H1 (cell line): Measurements from ENCODE around the gene ORAI1. TPM values are rescaled to one million over a fixed set of nuclear protein-coding genes. Genes with fewer than 3 reads are reported as not detected.

Experiments
- CTCF ChIA-PET: fragments of 300-600 bp; sonication (Branson Sonifier 250); formaldehyde crosslinking; loops from one replicate; lab custom pipeline; 2021; ENCODE audit not compliant: partially characterized antibody; lab: Charles Lee
- POLR2A ChIA-PET: fragments of 300-600 bp; sonication (Branson Sonifier 250); formaldehyde crosslinking; loops from one replicate; lab custom pipeline; 2021; ENCODE audit warnings: inconsistent platforms; ENCODE audit not compliant: partially characterized antibody; lab: Charles Lee
- DNase-seq, 2 experiments: peaks; one replicate each; pipeline versions ENCODE4 v3.0.0 to v3.0.0-alpha.2; 2010 to 2022; ENCODE audit warnings: low spot score in 2 of 2, low read depth in 1 of 2, mixed read lengths in 1 of 2
- FAIRE-seq: peaks from 2 replicates; lab custom pipeline; 2011; peaks lifted over from hg19 to GRCh38; lab: Jason Lieb, UNC
- H2AFZ ChIP-seq: 2 replicates; pipeline ENCODE4 v1.8.1; 2012; ENCODE audit warnings: low read length, inconsistent platforms
- H2AK5ac ChIP-seq: 2 replicates; pipeline ENCODE4 v1.6.1; 2013; ENCODE audit warnings: low read depth, low read length
- H2BK120ac ChIP-seq: replicated peaks from 2 replicates; pipeline ENCODE3; 2013; ENCODE audit warnings: low read depth, low read length, inconsistent platforms
- H2BK12ac ChIP-seq: 2 replicates; pipeline ENCODE4 v1.6.1; 2013; ENCODE audit warnings: low read depth, low read length
- H2BK15ac ChIP-seq: 2 replicates; pipeline ENCODE4 v1.6.1; 2013; ENCODE audit warnings: low read length
- H2BK20ac ChIP-seq: 2 replicates; pipeline ENCODE4 v1.6.1; 2013; ENCODE audit warnings: low read length
- H2BK5ac ChIP-seq: 2 replicates; pipeline ENCODE4 v1.6.1; 2013; ENCODE audit warnings: low read depth, low read length
- H3K14ac ChIP-seq: 2 replicates; pipeline ENCODE4 v1.6.1; 2013; ENCODE audit warnings: inconsistent platforms; ENCODE audit not compliant: insufficient read length
- H3K18ac ChIP-seq: 2 replicates; pipeline ENCODE4 v1.6.1; 2013; ENCODE audit warnings: low read length; ENCODE audit errors: extremely low read depth
- H3K23ac ChIP-seq: 2 replicates; pipeline ENCODE4 v1.6.1; 2013; ENCODE audit warnings: inconsistent platforms; ENCODE audit not compliant: insufficient read length
- H3K23me2 ChIP-seq: 2 replicates; pipeline ENCODE4 v1.6.1; 2013; ENCODE audit warnings: low read depth, low read length
- H3K27ac ChIP-seq: 2 replicates; pipeline ENCODE4 v1.6.1; 2011; ENCODE audit warnings: low read depth, low read length, inconsistent platforms
- H3K27me3 ChIP-seq, 4 experiments: replicated peaks in 1 of 4; 1 replicate in 1 of 4; 2 replicates in 3 of 4; pipeline versions ENCODE4 v1.6.1 to v1.8.1; 2011 to 2013; ENCODE audit warnings: low read length in 3 of 4, mild to moderate bottlenecking in 3 of 4, inconsistent platforms in 2 of 4, mixed read lengths in 2 of 4, moderate library complexity in 1 of 4; ENCODE audit not compliant: control insufficient read depth in 3 of 4, insufficient read depth in 3 of 4; ENCODE audit errors: extremely low read depth in 1 of 4
- H3K36me3 ChIP-seq, 4 experiments: 2 replicates each; pipeline versions ENCODE4 v1.6.1 to v1.8.1; 2011 to 2013; ENCODE audit warnings: mild to moderate bottlenecking in 4 of 4, low read length in 3 of 4, moderate library complexity in 2 of 4, control low read depth in 1 of 4, inconsistent platforms in 1 of 4; ENCODE audit not compliant: insufficient read depth in 4 of 4, control insufficient read depth in 2 of 4
- H3K4ac ChIP-seq: replicated peaks from 2 replicates; pipeline ENCODE3; 2013; ENCODE audit warnings: low read length, low read depth, mixed read lengths, inconsistent platforms; ENCODE audit not compliant: insufficient read length
- H3K4me1 ChIP-seq, 4 experiments: replicated peaks in 1 of 4; 1 replicate in 1 of 4; 2 replicates in 3 of 4; pipeline versions ENCODE4 v1.6.1 to v1.8.1; 2011 to 2013; ENCODE audit warnings: low read length in 3 of 4, inconsistent platforms in 2 of 4, mixed read lengths in 1 of 4; ENCODE audit not compliant: insufficient read depth in 4 of 4, control insufficient read depth in 3 of 4
- H3K4me2 ChIP-seq, 2 experiments: 2 replicates each; pipeline versions ENCODE4 v1.6.1 to v1.8.1; 2011 to 2013; ENCODE audit warnings: low read depth in 2 of 2, low read length in 2 of 2, control low read depth in 1 of 2, inconsistent platforms in 1 of 2, mild to moderate bottlenecking in 1 of 2; ENCODE audit not compliant: insufficient read depth in 1 of 2
- H3K4me3 ChIP-seq, 4 experiments: fragments of 200-600, 300-600 bp in 1 of 4; sonication (generic), shearing (Covaris generic), sonication (Bioruptor Twin) in 1 of 4; 2 replicates each; pipeline versions ENCODE4 v1.5.1 to v1.8.1; 2011 to 2016; ENCODE audit warnings: low read length in 4 of 4, low read depth in 3 of 4, control low read depth in 2 of 4, inconsistent platforms in 2 of 4, mild to moderate bottlenecking in 2 of 4, mixed read lengths in 1 of 4, moderate library complexity in 1 of 4; ENCODE audit not compliant: insufficient read depth in 2 of 4; ENCODE audit errors: extremely low read depth in 1 of 4
- H3K56ac ChIP-seq: replicated peaks from 2 replicates; pipeline ENCODE3; 2013; ENCODE audit warnings: low read depth, mild to moderate bottlenecking, mixed read lengths, low read length, inconsistent platforms; ENCODE audit not compliant: insufficient read length
- H3K79me1 ChIP-seq: 2 replicates; pipeline ENCODE4 v1.6.1; 2013; ENCODE audit warnings: low read depth, low read length, control low read depth
- H3K79me2 ChIP-seq, 2 experiments: 2 replicates each; pipeline versions ENCODE4 v1.6.1 to v1.8.1; 2012 to 2013; ENCODE audit warnings: low read length in 2 of 2, mild to moderate bottlenecking in 2 of 2, inconsistent platforms in 1 of 2; ENCODE audit not compliant: insufficient read depth in 2 of 2, control insufficient read depth in 1 of 2
- H3K9ac ChIP-seq, 4 experiments: replicated peaks in 1 of 4; 1 replicate in 1 of 4; 2 replicates in 3 of 4; pipeline versions ENCODE4 v1.6.1 to v1.8.1; 2011 to 2013; ENCODE audit warnings: low read depth in 3 of 4, low read length in 3 of 4, control low read depth in 2 of 4, mild to moderate bottlenecking in 2 of 4, moderate library complexity in 2 of 4, inconsistent platforms in 1 of 4; ENCODE audit errors: extremely low read depth in 1 of 4
- H3K9me3 ChIP-seq, 2 experiments: 2 replicates each; pipeline versions ENCODE4 v1.6.1 to v1.8.1; 2012 to 2013; ENCODE audit warnings: mild to moderate bottlenecking in 2 of 2, moderate library complexity in 2 of 2, control low read depth in 1 of 2, inconsistent platforms in 1 of 2, low read depth in 1 of 2, low read length in 1 of 2, mixed read lengths in 1 of 2; ENCODE audit not compliant: insufficient read depth in 2 of 2
- H4K20me1 ChIP-seq, 2 experiments: replicated peaks in 1 of 2; 2 replicates each; pipeline versions ENCODE3 to v1.8.1; 2011 to 2013; ENCODE audit warnings: inconsistent platforms in 2 of 2, low read length in 2 of 2, mild to moderate bottlenecking in 1 of 2; ENCODE audit not compliant: insufficient read depth in 2 of 2, control insufficient read depth in 1 of 2
- H4K5ac ChIP-seq: 2 replicates; pipeline ENCODE4 v1.6.1; 2013; ENCODE audit warnings: low read length, low read depth, mixed read lengths, inconsistent platforms; ENCODE audit not compliant: insufficient read length
- H4K8ac ChIP-seq: 2 replicates; pipeline ENCODE4 v1.8.0; 2013; ENCODE audit warnings: mild to moderate bottlenecking, moderate library complexity, low read length, inconsistent platforms; ENCODE audit not compliant: insufficient read depth; ENCODE audit errors: extremely low read depth
- H4K91ac ChIP-seq: replicated peaks from 2 replicates; pipeline ENCODE3; 2013; ENCODE audit warnings: low read length, mixed read lengths, inconsistent platforms; ENCODE audit not compliant: insufficient read length
- ATF2 ChIP-seq: IDR thresholded peaks from 2 replicates; pipeline ENCODE4 v1.6.1; 2012; ENCODE audit warnings: low read length, inconsistent platforms
- FOSL1 ChIP-seq: IDR thresholded peaks from 2 replicates; pipeline ENCODE4 v1.6.1; 2011; ENCODE audit warnings: mild to moderate bottlenecking, low read depth, low read length, moderate library complexity; ENCODE audit not compliant: insufficient read depth
- NRF1 ChIP-seq: IDR thresholded peaks from 2 replicates; pipeline ENCODE4 v1.6.1; 2011; ENCODE audit warnings: mild to moderate bottlenecking, low read depth, low read length, improper control_type of control experiment
- WGBS, 2 experiments: shearing (Covaris generic) in 1 of 2; methylation state at CpG; one replicate each; pipeline versions ENCODE4 v1.1.6 to v1.1.7; 2013 to 2015; ENCODE audit warnings: low lambda C conversion rate in 2 of 2, mixed read lengths in 2 of 2, inconsistent platforms in 1 of 2, low coverage in 1 of 2, missing lambda C conversion rate in 1 of 2; ENCODE audit not compliant: insufficient replicate concordance in 2 of 2, insufficient coverage in 1 of 2, insufficient read length in 1 of 2; ENCODE audit errors: extremely low coverage in 1 of 2, missing lambda C conversion rate in 1 of 2; 5-methylcytosine and 5-hydroxymethylcytosine counted together
- polyA plus RNA-seq, 7 experiments: library from polyadenylated mRNA; depleted of rRNA in 3 of 7; stranded (reverse) in 5 of 7; unstranded in 2 of 7; fragments of >200 nt in 5 of 7; fragments of 200-250 nt in 2 of 7; gene quantifications; 1 replicate in 5 of 7; 2 replicates in 1 of 7; 4 replicates in 1 of 7; pipeline versions ENCODE4 v1.2.1 to v1.2.3, GENCODE V29; 2011 to 2013; ENCODE audit warnings: missing spikeins in 2 of 7, mixed read lengths in 2 of 7
- total RNA-seq: library from RNA; stranded (reverse); fragmentation: NEBNext Ultra II Directional; extraction: Animal tissue kit (Norgen Biotek cat#: 25700); gene quantifications from 2 replicates; pipeline ENCODE4 v1.2.1, GENCODE V29; 2021

ORAI1 gene
- total and polyA plus RNA-seq, 2 of the 8 experiments (the other 6 are each of a cell fraction or from before 2014, with no cell fraction given): 29.9 to 71.5 TPM

- H3K79me1 ChIP-seq: no peaks in the 10 kb centered on the region; the same call in 1 of the 2 replicates
- ChIA-PET POLR2A (interaction anchor here (0.8 to 2.8 kb wide), 8 partner anchors 8 to 36 kb away, joined by 3 to 24 read pairs (median 4); partner anchors contain the start of genes KDM2B and ORAI1), CTCF (interaction anchor here (1.0 to 1.7 kb wide), 5 partner anchors 8 to 38 kb away, joined by 3 to 9 read pairs (median 6); no protein-coding TSS in a partner anchor)
- H4K8ac ChIP-seq: no peak overlapping the region
- H2BK5ac ChIP-seq: peak overlapping the region; percentile 2; the same call in 1 of the 2 replicates
- H4K91ac ChIP-seq: no peak overlapping the region
- H3K79me2 ChIP-seq: peaks cover 0 to 9% of the 10 kb centered on the region in 2 experiments; a peak in 2 of 4 replicates
- no peak overlapping the region for H4K5ac ChIP-seq
- peak overlapping the region in 3 of 4 experiments; percentile 7 to 59 (median 55); a peak in 4 of 7 replicates for H3K9ac ChIP-seq
- H3K23ac ChIP-seq: no peak overlapping the region
- peak overlapping the region; percentile 1; the same call in 1 of the 2 replicates for H3K18ac ChIP-seq
- H2BK120ac ChIP-seq: no peak overlapping the region
- no peaks in the 10 kb centered on the region for H3K27me3 ChIP-seq
- WGBS, 2 experiments: 53% methylated on average over 10 of the region's 10 CpGs; no CpG with 5 or more reads in 1 of the 2 experiments
- no peaks in the 10 kb centered on the region for H3K9me3 ChIP-seq
- peak overlapping the region in 2 of 4 experiments; percentile 12 to 38; a peak in 3 of 8 replicates for H3K4me3 ChIP-seq
- peaks cover 2 to 8% (median 8%) of the 10 kb centered on the region in 4 experiments; a peak in 4 of 7 replicates for H3K4me1 ChIP-seq
- H2BK20ac ChIP-seq: no peak overlapping the region
- H3K27ac ChIP-seq: peak overlapping the region; percentile 29; the same call in 1 of the 2 replicates
- no peak overlapping the region for H2BK12ac ChIP-seq
- DNase-seq: peak in 1 of 2 experiments; percentile 49
- no peaks in the 10 kb centered on the region for H3K23me2 ChIP-seq
- H3K56ac ChIP-seq: no peak overlapping the region
- H3K36me3 ChIP-seq: peaks cover 0 to 10% (median 0%) of the 10 kb centered on the region in 4 experiments; a peak in 4 of 8 replicates
- no peak for FAIRE-seq
- TF ChIP-seq NRF1: no peak
- TF ChIP-seq ATF2: 0 out of 2 replicates have a peak, but pooled peaks have one; percentile 11
- TF ChIP-seq FOSL1: no peak
- no peak overlapping the region for H2BK15ac ChIP-seq
- H2AK5ac ChIP-seq: no peak overlapping the region
- peak overlapping the region; percentile 56 to 59; a peak in 3 of 4 replicates for H3K4me2 ChIP-seq
- no peak overlapping the region for H3K14ac ChIP-seq
- no peak overlapping the region; the same call in 1 of the 2 replicates for H2AFZ ChIP-seq
- no peaks in the 10 kb centered on the region for H4K20me1 ChIP-seq
- no peak overlapping the region for H3K4ac ChIP-seq
These were observed 35.7 kb upstream of the ORAI1 start for GRCh38 chr12:121590476-121591143.
